MM.1S (cell line): ENCODE results near the gene CUBN.

Source experiments
- DNase-seq: peaks from one replicate; pipeline ENCODE4 v3.0.0-alpha.2; 2015
- H2AFZ ChIP-seq: fragments of 300-600 bp; sonication (generic); 2 replicates; pipeline ENCODE4 v1.6.0; 2016; ENCODE audit warnings: antibody characterized with exemption, low read length
- H3F3A ChIP-seq: fragments of 300-600 bp; sonication (generic); 2 replicates; pipeline ENCODE4 v1.6.1; 2016; ENCODE audit warnings: mild to moderate bottlenecking, antibody characterized with exemption, low read length, moderate library complexity, mixed read lengths; ENCODE audit not compliant: insufficient read depth
- H3K27ac ChIP-seq: fragments of 300-600 bp; sonication (generic); 2 replicates; pipeline ENCODE4 v1.5.1; 2016; ENCODE audit warnings: mild to moderate bottlenecking, low read length
- H3K27me3 ChIP-seq: fragments of 300-600 bp; sonication (generic); replicated peaks from 2 replicates; pipeline ENCODE4 v1.6.0; 2016; ENCODE audit warnings: low read length; ENCODE audit not compliant: insufficient read depth
- H3K36me3 ChIP-seq: fragments of 300-600 bp; sonication (generic); replicated peaks from 2 replicates; pipeline ENCODE4 v1.6.1; 2016; ENCODE audit warnings: mild to moderate bottlenecking, low read length, mixed read lengths; ENCODE audit not compliant: insufficient read depth
- H3K4me1 ChIP-seq: fragments of 300-600 bp; sonication (generic); 2 replicates; pipeline ENCODE4 v1.6.1; 2016; ENCODE audit warnings: low read length, mixed read lengths
- H3K4me2 ChIP-seq: fragments of 300-600 bp; sonication (generic); 2 replicates; pipeline ENCODE4 v1.6.0; 2016; ENCODE audit warnings: low read depth, low read length
- H3K4me3 ChIP-seq: fragments of 300-600 bp; sonication (generic); 2 replicates; pipeline ENCODE4 v1.5.1; 2016; ENCODE audit warnings: low read length, mixed read lengths
- H3K79me2 ChIP-seq: fragments of 300-600 bp; sonication (generic); 2 replicates; pipeline ENCODE4 v1.6.1; 2016; ENCODE audit warnings: mixed run types, low read length, mixed read lengths
- H3K9ac ChIP-seq: fragments of 300-600 bp; sonication (generic); 2 replicates; pipeline ENCODE4 v1.6.1; 2016; ENCODE audit warnings: low read length, mixed read lengths
- H3K9me2 ChIP-seq: fragments of 300-600 bp; sonication (generic); replicated peaks from 2 replicates; pipeline ENCODE4 v1.6.1; 2016; ENCODE audit warnings: mild to moderate bottlenecking, low read length, mixed read lengths; ENCODE audit not compliant: insufficient read depth
- H3K9me3 ChIP-seq: fragments of 300-600 bp; sonication (generic); replicated peaks from 2 replicates; pipeline ENCODE4 v1.6.1; 2016; ENCODE audit warnings: mild to moderate bottlenecking, low read length, mixed read lengths; ENCODE audit not compliant: insufficient read depth
- H4K20me1 ChIP-seq: fragments of 300-600 bp; sonication (generic); 2 replicates; pipeline ENCODE4 v1.6.1; 2016; ENCODE audit warnings: mild to moderate bottlenecking, low read length, moderate library complexity, mixed read lengths; ENCODE audit not compliant: insufficient read depth
- CTCF ChIP-seq: fragments of 300-600 bp; sonication (generic); IDR thresholded peaks from 2 replicates; pipeline ENCODE4 v1.5.1; 2016; ENCODE audit warnings: antibody characterized with exemption, low read length, mixed read lengths
- EZH2 ChIP-seq: fragments of 300-600 bp; sonication (generic); optimal IDR thresholded peaks from 2 replicates; pipeline ENCODE3; 2017; ENCODE audit warnings: low read depth, mild to moderate bottlenecking, antibody characterized with exemption, low read length, mixed read lengths
- EZH2phosphoT487 ChIP-seq: fragments of 300-600 bp; sonication (generic); IDR thresholded peaks from 2 replicates; pipeline ENCODE4 v1.6.1; 2018; ENCODE audit warnings: antibody characterized with exemption, low read length

CUBN gene

GRCh38 chr10:16776896-16777295 is 352.7 kb downstream of the CUBN start:
- no peak overlapping the region for H3K4me2 ChIP-seq
- TF ChIP-seq CTCF (no peak), EZH2 (no peak), EZH2phosphoT487 (no peak)
- H3K9me3 ChIP-seq, result no peaks in the 10 kb centered on the region
- H3K27ac ChIP-seq, result no peak overlapping the region
- peaks cover 12% of the 10 kb centered on the region; the same call in 1 of the 2 replicates for H3K4me1 ChIP-seq
- peaks cover 2% of the 10 kb centered on the region; the same call in 1 of the 2 replicates for H3F3A ChIP-seq
- no peaks in the 10 kb centered on the region for H3K36me3 ChIP-seq
- no peaks in the 10 kb centered on the region for H3K9me2 ChIP-seq
- no peak overlapping the region for H3K9ac ChIP-seq
- no peaks in the 10 kb centered on the region for H4K20me1 ChIP-seq
- no peak overlapping the region for H3K4me3 ChIP-seq
- H3K27me3 ChIP-seq, result no peaks in the 10 kb centered on the region
- no peak for DNase-seq
- no peaks in the 10 kb centered on the region for H3K79me2 ChIP-seq
- H2AFZ ChIP-seq, result no peak overlapping the region
